ENCODE results near the gene NUAK1.

Gene NUAK1

DNA sequence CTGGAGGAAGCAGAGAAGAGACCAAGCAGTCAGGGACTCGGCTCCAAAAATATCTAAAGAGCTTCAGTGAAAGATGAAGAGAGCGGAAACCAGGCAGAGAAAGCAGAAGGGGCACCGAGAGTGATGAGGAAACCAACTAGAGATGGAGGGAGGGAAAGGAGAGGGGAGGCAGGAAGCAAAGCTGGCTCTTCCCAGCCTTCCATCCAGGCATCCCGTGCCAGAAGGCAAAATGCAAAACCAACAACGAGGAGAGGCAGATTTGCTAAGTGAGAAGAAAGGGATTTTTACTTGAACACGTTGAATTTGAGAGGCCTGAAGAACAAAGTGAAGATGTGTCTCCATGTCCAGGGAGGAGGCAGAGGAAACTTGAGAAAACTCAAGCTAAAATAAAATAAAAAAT, 90.1 kb downstream of the NUAK1 start:
- no peaks in the 10 kb centered on the region for H3K9me3 ChIP-seq (ENCODE audit: control insufficient read depth, insufficient read depth, low read length)
- H4K20me1 ChIP-seq (ENCODE audit: control insufficient read depth, insufficient read depth, low read depth, low read length), result no peaks in the 10 kb centered on the region
- H3K36me3 ChIP-seq (ENCODE audit: control insufficient read depth, low read length), result no peaks in the 10 kb centered on the region
- H3K27ac ChIP-seq (ENCODE audit: low read depth, low read length), result no peak overlapping the region
- H3K4me2 ChIP-seq (ENCODE audit: low read length), result no peak overlapping the region
- H3K79me2 ChIP-seq (ENCODE audit: control insufficient read depth, low read length), result no peaks in the 10 kb centered on the region
- H3K9me2 ChIP-seq (replicated peaks; ENCODE audit: control insufficient read depth, low read length), result no peaks in the 10 kb centered on the region
- TF ChIP-seq, protein P1, sequence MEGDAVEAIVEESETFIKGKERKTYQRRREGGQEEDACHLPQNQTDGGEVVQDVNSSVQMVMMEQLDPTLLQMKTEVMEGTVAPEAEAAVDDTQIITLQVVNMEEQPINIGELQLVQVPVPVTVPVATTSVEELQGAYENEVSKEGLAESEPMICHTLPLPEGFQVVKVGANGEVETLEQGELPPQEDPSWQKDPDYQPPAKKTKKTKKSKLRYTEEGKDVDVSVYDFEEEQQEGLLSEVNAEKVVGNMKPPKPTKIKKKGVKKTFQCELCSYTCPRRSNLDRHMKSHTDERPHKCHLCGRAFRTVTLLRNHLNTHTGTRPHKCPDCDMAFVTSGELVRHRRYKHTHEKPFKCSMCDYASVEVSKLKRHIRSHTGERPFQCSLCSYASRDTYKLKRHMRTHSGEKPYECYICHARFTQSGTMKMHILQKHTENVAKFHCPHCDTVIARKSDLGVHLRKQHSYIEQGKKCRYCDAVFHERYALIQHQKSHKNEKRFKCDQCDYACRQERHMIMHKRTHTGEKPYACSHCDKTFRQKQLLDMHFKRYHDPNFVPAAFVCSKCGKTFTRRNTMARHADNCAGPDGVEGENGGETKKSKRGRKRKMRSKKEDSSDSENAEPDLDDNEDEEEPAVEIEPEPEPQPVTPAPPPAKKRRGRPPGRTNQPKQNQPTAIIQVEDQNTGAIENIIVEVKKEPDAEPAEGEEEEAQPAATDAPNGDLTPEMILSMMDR (IDR thresholded peaks at IDR 0.05; ENCODE audit: low read depth, low read length, poor library complexity, severe bottlenecking), result no peak
- TF ChIP-seq EZH2phosphoT487 (IDR thresholded peaks at IDR 0.05; ENCODE audit: borderline replicate concordance, low read length), result no peak
- no peaks in the 10 kb centered on the region for H3K27me3 ChIP-seq (ENCODE audit: control insufficient read depth, low read length)
- peaks cover under 1% of the 10 kb centered on the region for H3K4me1 ChIP-seq (ENCODE audit: control insufficient read depth, low read length)
- no peaks in the 10 kb centered on the region for H3F3A ChIP-seq (ENCODE audit: control insufficient read depth, insufficient read depth)
- no peak overlapping the region for H3K4me3 ChIP-seq (ENCODE audit: low read length)

DNA sequence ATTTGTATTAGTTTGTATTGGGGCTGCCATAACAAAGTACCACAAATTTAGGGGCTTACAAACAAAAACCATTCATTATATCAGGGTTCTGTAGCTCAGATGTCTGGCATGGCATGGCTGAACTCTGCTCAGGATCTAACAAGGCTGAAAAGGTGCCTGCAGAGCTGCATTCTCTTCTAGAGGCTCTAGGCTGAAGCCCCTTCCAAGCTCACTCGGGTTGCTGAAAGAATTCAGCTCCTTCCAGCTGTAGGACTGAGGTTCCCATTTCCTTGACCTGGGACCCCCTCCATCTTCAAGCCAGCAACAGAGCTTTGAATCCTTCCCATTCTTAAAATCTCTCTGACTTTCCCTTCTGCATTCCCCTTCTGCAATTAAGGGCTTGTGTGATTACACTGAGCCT, 90.7 kb downstream of the NUAK1 start:
- no peaks in the 10 kb centered on the region for H4K20me1 ChIP-seq (ENCODE audit: control insufficient read depth, insufficient read depth, low read depth, low read length)
- H3K79me2 ChIP-seq (ENCODE audit: control insufficient read depth, low read length), result no peaks in the 10 kb centered on the region

GRCh38 chr12:106046947-106047346, 91.8 kb downstream of the NUAK1 start:
- Histone ChIP-seq H3K36me3 (ENCODE audit: control insufficient read depth, low read length) (no peaks in the 10 kb centered on the region), H3K4me3 (ENCODE audit: low read length) (no peak overlapping the region), H3K4me2 (ENCODE audit: low read length) (no peak overlapping the region), H3K4me1 (ENCODE audit: control insufficient read depth, low read length) (no peaks in the 10 kb centered on the region), H3F3A (ENCODE audit: control insufficient read depth, insufficient read depth) (no peaks in the 10 kb centered on the region), H3K27me3 (ENCODE audit: control insufficient read depth, low read length) (no peaks in the 10 kb centered on the region), H3K9me3 (ENCODE audit: control insufficient read depth, insufficient read depth, low read length) (no peaks in the 10 kb centered on the region), H3K79me2 (ENCODE audit: control insufficient read depth, low read length) (no peaks in the 10 kb centered on the region), H3K9me2 (replicated peaks; ENCODE audit: control insufficient read depth, low read length) (no peaks in the 10 kb centered on the region), H3K27ac (ENCODE audit: low read depth, low read length) (no peak overlapping the region), H4K20me1 (ENCODE audit: control insufficient read depth, insufficient read depth, low read depth, low read length) (no peaks in the 10 kb centered on the region)
- TF ChIP-seq EZH2phosphoT487 (IDR thresholded peaks at IDR 0.05; ENCODE audit: borderline replicate concordance, low read length), result no peak
- TF ChIP-seq, protein P1 (IDR thresholded peaks at IDR 0.05; ENCODE audit: low read depth, low read length, poor library complexity, severe bottlenecking), result no peak

More for the DNA sequence above, 90.7 kb downstream of the NUAK1 start:
- Histone ChIP-seq H3K27ac (ENCODE audit: low read depth, low read length) (no peak overlapping the region), H3K4me3 (ENCODE audit: low read length) (no peak overlapping the region), H3K4me1 (ENCODE audit: control insufficient read depth, low read length) (no peaks in the 10 kb centered on the region), H3K36me3 (ENCODE audit: control insufficient read depth, low read length) (no peaks in the 10 kb centered on the region), H3K27me3 (ENCODE audit: control insufficient read depth, low read length) (no peaks in the 10 kb centered on the region), H3K9me2 (replicated peaks; ENCODE audit: control insufficient read depth, low read length) (no peaks in the 10 kb centered on the region), H3K9me3 (ENCODE audit: control insufficient read depth, insufficient read depth, low read length) (no peaks in the 10 kb centered on the region), H3F3A (ENCODE audit: control insufficient read depth, insufficient read depth) (no peaks in the 10 kb centered on the region), H3K4me2 (ENCODE audit: low read length) (no peak overlapping the region)
- TF ChIP-seq, protein P1 (IDR thresholded peaks at IDR 0.05; ENCODE audit: low read depth, low read length, poor library complexity, severe bottlenecking), result no peak
- TF ChIP-seq EZH2phosphoT487 (IDR thresholded peaks at IDR 0.05; ENCODE audit: borderline replicate concordance, low read length), result no peak

All from DOHH2 (cell line).